GM12872 (cell line): ENCODE data around the gene KCNQ1.

Source experiments
- CTCF ChIP-seq: IDR thresholded peaks from 3 replicates; pipeline ENCODE4 v1.5.1; 2011; ENCODE audit warnings: low read depth, mild to moderate bottlenecking, low read length, moderate library complexity; ENCODE audit not compliant: insufficient read depth

Gene KCNQ1

GRCh38 chr11:2741377-2742131 lies 296.7 kb downstream of the KCNQ1 start:
- TF ChIP-seq CTCF = no peak

GRCh38 chr11:2742201-2742600 lies 297.4 kb downstream of the KCNQ1 start:
- no peak for TF ChIP-seq CTCF

GRCh38 chr11:2742611-2743426 lies 298.0 kb downstream of the KCNQ1 start:
- TF ChIP-seq CTCF = no peak

DNA sequence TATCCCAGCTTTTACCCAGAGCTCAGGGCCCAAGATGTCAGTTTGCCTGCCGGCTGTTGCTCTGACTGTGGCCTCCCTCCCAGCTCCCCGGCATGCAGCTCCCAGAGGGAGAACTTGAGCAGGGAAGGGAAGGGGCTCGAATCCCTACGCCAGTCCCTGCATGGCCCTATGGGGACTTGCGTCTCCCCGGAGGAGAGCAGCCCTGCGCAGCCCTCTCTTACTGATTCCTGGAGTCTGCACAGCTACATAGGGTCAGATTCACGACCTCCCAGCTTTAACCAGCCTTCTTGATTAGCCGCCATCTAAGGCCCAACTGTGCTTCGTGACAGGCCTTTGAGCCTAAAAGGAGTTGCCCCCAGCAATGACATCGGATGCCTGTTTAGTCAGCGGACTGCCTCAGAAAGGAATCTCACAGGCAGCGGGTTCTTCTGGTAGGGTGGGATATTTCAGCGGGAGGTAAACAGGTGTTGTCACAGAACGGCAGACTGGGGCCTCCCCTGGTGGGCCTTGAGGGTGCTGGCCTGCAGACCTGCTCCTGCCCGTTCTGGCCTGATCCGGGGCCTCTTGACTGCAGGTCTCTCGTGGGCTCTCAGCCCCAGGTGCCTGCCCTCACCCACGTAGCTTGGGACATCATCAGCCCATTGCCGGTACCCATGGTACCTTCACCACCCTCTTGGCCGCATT lies 298.8 kb downstream of the KCNQ1 start:
- no peak for TF ChIP-seq CTCF

GRCh38 chr11:2744166-2744565 lies 299.4 kb downstream of the KCNQ1 start:
- no peak for TF ChIP-seq CTCF

DNA sequence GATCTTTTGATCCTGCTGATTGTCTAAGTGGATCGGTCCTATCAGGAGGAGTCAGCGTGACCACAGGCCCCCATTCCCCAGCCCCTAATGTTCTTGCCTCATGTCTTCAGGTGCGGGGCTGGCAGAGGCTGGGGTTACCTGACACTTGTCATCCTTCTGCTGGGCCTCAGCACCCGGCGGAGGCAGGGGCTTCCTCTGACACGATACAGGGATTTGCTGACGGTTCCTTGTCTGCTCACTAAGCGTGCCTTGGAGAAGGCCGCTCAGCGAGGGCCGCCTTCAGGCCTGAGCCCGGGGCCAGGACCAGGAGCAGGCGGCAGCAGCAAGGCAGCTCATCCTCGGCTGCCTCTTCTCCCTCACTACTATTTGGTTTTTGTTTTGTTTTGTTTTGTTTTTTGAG lies 300.7 kb downstream of the KCNQ1 start:
- no peak for TF ChIP-seq CTCF
